HG03432 (cell line): Measurements from ENCODE around the gene GNB4.

Source experiments
- ATAC-seq: cut with Tn5 transposase; IDR thresholded peaks from one replicate; pipeline ENCODE4 v1.9.1; 2021; ENCODE audit warnings: mild to moderate bottlenecking, moderate library complexity; ENCODE audit not compliant: unreplicated experiment

Gene GNB4

DNA sequence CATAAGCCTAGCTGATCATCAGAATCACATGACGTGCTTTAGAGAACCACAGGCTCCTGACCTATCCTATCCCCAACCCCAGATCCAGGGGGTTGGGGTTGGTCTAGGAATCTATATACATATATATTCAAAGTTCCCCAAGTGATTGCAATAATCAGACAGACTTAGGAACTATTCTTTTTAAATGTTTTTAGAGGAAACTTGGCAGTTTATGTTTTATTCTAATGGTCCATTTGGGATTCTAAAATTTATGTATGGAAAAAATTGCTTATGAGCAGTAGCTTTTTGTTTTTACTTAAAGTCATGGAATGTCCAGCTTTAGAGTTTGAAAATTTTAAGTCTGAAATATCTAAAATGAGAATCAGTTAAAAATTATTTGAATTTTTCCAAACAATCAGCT lies 81.6 kb downstream of the GNB4 start:
- no peak for ATAC-seq

DNA sequence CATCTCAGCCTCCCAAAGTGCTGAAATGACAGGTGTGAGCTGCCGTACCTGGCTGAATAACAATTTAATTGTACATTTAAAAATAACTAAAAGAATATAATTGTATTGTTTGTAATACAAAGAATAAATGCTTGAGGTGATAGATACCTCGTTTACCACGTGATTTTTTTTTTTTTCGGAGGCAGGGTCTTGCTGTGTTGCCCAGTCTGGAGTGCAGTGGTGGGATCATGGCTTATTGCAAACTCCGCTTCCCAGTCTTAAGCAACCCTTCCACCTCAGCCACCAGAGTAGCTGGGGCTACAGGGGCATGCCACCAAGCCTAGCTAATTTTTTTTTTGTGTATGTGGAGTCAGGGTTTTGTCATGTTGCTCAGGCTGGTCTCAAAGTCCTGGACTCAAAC lies 87.9 kb downstream of the GNB4 start:
- no peak for ATAC-seq

- ATAC-seq = no peak
Observed at GRCh38 chr3:179355996-179356395, 95.3 kb downstream of the GNB4 start.

- peak; percentile 59 for ATAC-seq
Observed at GRCh38 chr3:179348325-179349013, 102.8 kb downstream of the GNB4 start.

- ATAC-seq = peak; percentile 93
Observed at GRCh38 chr3:179347345-179348194, 103.7 kb downstream of the GNB4 start, which contains the start of gene MFN1. Gene MFN1 (plus strand): TSS chr3:179347709. CDS start chr3:179348852, 1,143 bp downstream.
